ENCODE data around the gene SLC43A2.

Gene SLC43A2

GRCh38 chr17:1617620-1618174 lies 10.9 kb downstream of the SLC43A2 start (continued):
- peak; percentile 63 for TF ChIP-seq ZBTB17 (tag by site-specific recombination; IDR thresholded peaks at IDR 0.05)
- TF ChIP-seq ZNF366 (tag by site-specific recombination; conservative IDR thresholded peaks at IDR 0.05) = peak; percentile 68
- TF ChIP-seq ZBTB21 (tag by site-specific recombination; IDR thresholded peaks at IDR 0.05) = peak; percentile 84
- peak; percentile 90 for TF ChIP-seq KLF1 (tag by site-specific recombination; IDR thresholded peaks at IDR 0.05)

- ChIA-PET POLR2A (interaction anchor here (3.2 kb wide), 1 partner anchor 12 kb away, joined by 11 read pairs; no protein-coding TSS in a partner anchor), CTCF (interaction anchor here (0.5 to 1.3 kb wide), 4 partner anchors 9 to 264 kb away, joined by 3 to 6 read pairs (median 4); no protein-coding TSS in a partner anchor)
- TF ChIP-seq BCL6B (tag by site-specific recombination; IDR thresholded peaks at IDR 0.05) (no peak), ZNF239 (tag by site-specific recombination; IDR thresholded peaks at IDR 0.05) (no peak), ZNF560 (tag by site-specific recombination; IDR thresholded peaks at IDR 0.05; ENCODE audit: borderline replicate concordance) (no peak), ZNF792 (tag by site-specific recombination; IDR thresholded peaks at IDR 0.05) (no peak), ZNF571 (tag by site-specific recombination; IDR thresholded peaks at IDR 0.05) (no peak), KLF7 (tag by site-specific recombination; IDR thresholded peaks at IDR 0.05; ENCODE audit: borderline replicate concordance) (no peak), ZNF513 (tag by site-specific recombination; IDR thresholded peaks at IDR 0.05) (no peak), ZNF629 (tag by site-specific recombination; IDR thresholded peaks at IDR 0.05) (no peak), ZNF274 (IDR thresholded peaks at IDR 0.05; ENCODE audit: low read length) (no peak), ZNF274 (tag by site-specific recombination; IDR thresholded peaks at IDR 0.05; ENCODE audit: borderline replicate concordance) (no peak), ZNF280D (tag by site-specific recombination; IDR thresholded peaks at IDR 0.05) (no peak), ZNF16 (tag by site-specific recombination; IDR thresholded peaks at IDR 0.05; ENCODE audit: low read depth) (no peak), SCRT1 (tag by site-specific recombination; IDR thresholded peaks at IDR 0.05; ENCODE audit: borderline replicate concordance) (no peak), ZNF645 (tag by site-specific recombination; IDR thresholded peaks at IDR 0.05) (no peak)
- peaks cover 6% of the 10 kb centered on the region; the same call in 1 of the 2 replicates for H3K4me1 ChIP-seq (ENCODE audit: control insufficient read depth, insufficient read depth, low read length)
- H3K4me3 ChIP-seq (ENCODE audit: low read depth, low read length) = no peak overlapping the region
- no peaks in the 10 kb centered on the region for H3K9me3 ChIP-seq (ENCODE audit: control insufficient read depth, insufficient read depth, low read depth, low read length)
- no peak overlapping the region for H3K27ac ChIP-seq (ENCODE audit: extremely low read depth, low read depth, low read length)
- H3K36me3 ChIP-seq (ENCODE audit: control insufficient read depth in 2 of 2, insufficient read depth in 1 of 2, low read length in 2 of 2) = no peaks in the 10 kb centered on the region; a peak in 1 of 3 replicates
Measured at GRCh38 chr17:1616101-1616500, 12.5 kb downstream of the SLC43A2 start.
